Measurements from ENCODE around the gene PBX4.

DNA sequence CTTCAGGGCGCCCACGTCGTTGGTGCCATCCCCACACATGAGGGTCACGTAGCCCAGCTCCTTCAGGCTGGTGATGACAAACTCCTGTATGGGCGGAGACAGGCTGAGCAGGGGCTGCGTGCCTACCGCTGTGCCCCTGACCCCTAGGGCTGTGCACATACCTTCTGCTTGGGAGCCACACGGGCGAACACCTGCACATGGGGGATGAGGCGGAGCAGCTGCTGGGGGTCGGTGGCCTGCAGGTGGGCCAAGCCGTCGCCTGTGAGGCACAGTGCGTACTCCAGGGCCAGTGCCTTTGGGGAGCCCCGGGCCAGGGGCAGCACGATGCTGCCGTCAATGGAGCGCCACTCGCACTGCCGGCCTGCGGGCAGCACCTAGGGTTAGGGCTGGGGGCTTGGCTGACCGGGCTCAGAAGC, 31.1 kb upstream of the PBX4 start:
- TF ChIP-seq, protein P1, sequence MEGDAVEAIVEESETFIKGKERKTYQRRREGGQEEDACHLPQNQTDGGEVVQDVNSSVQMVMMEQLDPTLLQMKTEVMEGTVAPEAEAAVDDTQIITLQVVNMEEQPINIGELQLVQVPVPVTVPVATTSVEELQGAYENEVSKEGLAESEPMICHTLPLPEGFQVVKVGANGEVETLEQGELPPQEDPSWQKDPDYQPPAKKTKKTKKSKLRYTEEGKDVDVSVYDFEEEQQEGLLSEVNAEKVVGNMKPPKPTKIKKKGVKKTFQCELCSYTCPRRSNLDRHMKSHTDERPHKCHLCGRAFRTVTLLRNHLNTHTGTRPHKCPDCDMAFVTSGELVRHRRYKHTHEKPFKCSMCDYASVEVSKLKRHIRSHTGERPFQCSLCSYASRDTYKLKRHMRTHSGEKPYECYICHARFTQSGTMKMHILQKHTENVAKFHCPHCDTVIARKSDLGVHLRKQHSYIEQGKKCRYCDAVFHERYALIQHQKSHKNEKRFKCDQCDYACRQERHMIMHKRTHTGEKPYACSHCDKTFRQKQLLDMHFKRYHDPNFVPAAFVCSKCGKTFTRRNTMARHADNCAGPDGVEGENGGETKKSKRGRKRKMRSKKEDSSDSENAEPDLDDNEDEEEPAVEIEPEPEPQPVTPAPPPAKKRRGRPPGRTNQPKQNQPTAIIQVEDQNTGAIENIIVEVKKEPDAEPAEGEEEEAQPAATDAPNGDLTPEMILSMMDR (conservative IDR thresholded peaks at IDR 0.05 in 1 of 2, IDR thresholded peaks at IDR 0.05 in 1 of 2; ENCODE audit: extremely low read depth in 1 of 2, insufficient read depth in 1 of 2, low read depth in 1 of 2, low read length in 2 of 2), result no peak
- no peak for TF ChIP-seq EZH2 (IDR thresholded peaks at IDR 0.05; ENCODE audit: borderline replicate concordance, low read length)

All from mammary epithelial cell (primary cell).